Breast epithelium (tissue), 4 donors: ENCODE measurements around the gene VGLL4. TPM values are rescaled to one million over a fixed set of nuclear protein-coding genes. Genes with fewer than 3 reads are reported as not detected.
"Not testable (repeated sequence)": the region's sequence is repeated elsewhere in the genome, so short reads cannot be mapped to it uniquely, and the experiment has no call there.

Experiments
- DNase-seq, 2 donors: peaks; one replicate each; pipeline ENCODE4 v3.0.0-alpha.2; 2019; ENCODE audit warnings: low spot score in 2 of 2
- H3K27ac ChIP-seq, 2 donors: fragments of 200-600 bp; sonication (generic) in 1 of 2; one replicate each; pipeline ENCODE4 v1.5.1; 2016 to 2019; ENCODE audit warnings: mild to moderate bottlenecking in 1 of 2
- H3K27me3 ChIP-seq, 2 donors: fragments of 200-600 bp; sonication (generic) in 1 of 2; one replicate each; pipeline versions ENCODE4 v1.5.1 to v1.6.0; 2017 to 2019; ENCODE audit warnings: control low read depth in 1 of 2, mild to moderate bottlenecking in 1 of 2
- H3K36me3 ChIP-seq: fragments of 200-600 bp; one replicate; pipeline ENCODE4 v1.5.1; 2019
- H3K4me1 ChIP-seq, 2 donors: fragments of 200-600 bp; sonication (generic); one replicate each; pipeline ENCODE4 v1.5.1; 2016 to 2019; ENCODE audit warnings: control low read depth in 1 of 2
- H3K4me3 ChIP-seq, 3 donors: fragments of 200-600 bp; sonication (generic); 1 replicate in 2 of 3; 2 replicates in 1 of 3; pipeline ENCODE4 v1.5.1; 2016 to 2019; ENCODE audit warnings: mild to moderate bottlenecking in 3 of 3, moderate library complexity in 2 of 3
- H3K9me3 ChIP-seq, 2 donors: fragments of 200-600 bp; sonication (generic) in 1 of 2; one replicate each; pipeline ENCODE4 v1.5.1; 2016 to 2019; ENCODE audit warnings: control low read depth in 1 of 2
- POLR2A ChIP-seq: fragments of 450-650 bp; IDR thresholded peaks from one replicate; pipeline ENCODE4 v1.6.1; 2016; ENCODE audit warnings: antibody characterized with exemption, mild to moderate bottlenecking, moderate library complexity
- POLR2AphosphoS5 ChIP-seq, 3 donors: sonication (generic); formaldehyde crosslinking; IDR thresholded peaks; one replicate each; pipeline ENCODE4 v1.6.1; 2017; ENCODE audit warnings: antibody characterized with exemption in 3 of 3
- intact Hi-C: fragments of 100-400 bp; cut with DNase I; formaldehyde crosslinking; loops from one replicate; pipeline ENCODE4 v1.15.1; 2023; ENCODE audit warnings: low total_unique reads
- total RNA-seq, 3 donors: library from RNA; depleted of rRNA; stranded (reverse); fragments of >200 nt; gene quantifications; one replicate each; pipeline ENCODE4 v1.1.0, GENCODE V29; 2016
- TF ChIP-seq, protein P1 (sequence below), 3 donors: fragments of 450-650 bp; IDR thresholded peaks; one replicate each; pipeline ENCODE4 v1.5.1; 2016 to 2017; ENCODE audit warnings: antibody characterized with exemption in 3 of 3, mild to moderate bottlenecking in 3 of 3, moderate library complexity in 3 of 3

VGLL4 gene
- total RNA-seq, 3 donors from 2014 or later: 48.0 to 90.0 (median 68.5) TPM

DNA sequence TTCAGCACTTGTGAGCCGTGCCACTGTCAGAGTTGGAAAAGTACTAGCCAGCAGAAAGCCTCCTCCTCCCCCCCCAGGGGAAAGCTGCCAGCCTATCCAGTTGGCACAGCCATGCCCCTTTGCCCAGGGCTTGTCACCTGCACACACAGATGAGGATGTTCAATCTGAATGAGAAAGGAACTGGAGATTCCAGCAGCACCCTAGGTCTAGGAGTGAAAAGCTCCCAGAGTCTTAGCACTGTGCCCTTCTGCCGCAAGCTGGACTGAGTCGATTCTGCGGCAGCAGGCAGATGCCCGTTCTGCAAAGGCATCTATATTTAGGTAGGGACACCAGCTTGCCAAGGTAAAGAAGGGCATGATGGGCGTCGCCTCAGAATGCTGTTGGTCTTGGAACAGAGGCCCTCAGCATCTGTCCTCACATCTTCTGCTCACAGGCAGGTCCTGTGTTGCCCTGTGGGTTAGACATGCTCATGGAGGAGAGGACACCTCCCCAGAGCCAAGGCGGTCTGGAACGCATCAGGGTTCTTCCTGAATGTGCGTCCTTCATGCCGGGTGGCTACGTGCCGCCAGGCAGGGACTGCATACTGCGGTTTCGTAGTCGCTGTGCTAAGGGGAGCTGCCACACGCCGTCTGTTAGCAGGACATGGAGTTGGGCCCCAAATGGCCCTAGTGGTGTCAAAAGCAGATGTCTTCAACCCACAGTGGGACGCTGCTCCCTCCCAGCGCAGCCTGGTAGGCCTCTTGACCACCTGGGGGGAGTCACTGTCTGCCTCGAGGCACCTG is 109.5 kb downstream of the VGLL4 start:
- Histone ChIP-seq H3K27me3 (no peaks in the 10 kb centered on the region), H3K36me3 (no peaks in the 10 kb centered on the region), H3K4me3 (no peak overlapping the region), H3K4me1 (peaks cover 6 to 11% of the 10 kb centered on the region in 2 donors), H3K9me3 (no peaks in the 10 kb centered on the region), H3K27ac (peak overlapping the region in 1 of 2 donors; percentile 69)
- intact Hi-C loops: no loop called here
- DNase-seq: peak in 1 of 2 donors; percentile 51
- TF ChIP-seq POLR2A (no peak), POLR2AphosphoS5 (IDR thresholded peaks at IDR 0.05) (no peak)
- TF ChIP-seq, protein P1, sequence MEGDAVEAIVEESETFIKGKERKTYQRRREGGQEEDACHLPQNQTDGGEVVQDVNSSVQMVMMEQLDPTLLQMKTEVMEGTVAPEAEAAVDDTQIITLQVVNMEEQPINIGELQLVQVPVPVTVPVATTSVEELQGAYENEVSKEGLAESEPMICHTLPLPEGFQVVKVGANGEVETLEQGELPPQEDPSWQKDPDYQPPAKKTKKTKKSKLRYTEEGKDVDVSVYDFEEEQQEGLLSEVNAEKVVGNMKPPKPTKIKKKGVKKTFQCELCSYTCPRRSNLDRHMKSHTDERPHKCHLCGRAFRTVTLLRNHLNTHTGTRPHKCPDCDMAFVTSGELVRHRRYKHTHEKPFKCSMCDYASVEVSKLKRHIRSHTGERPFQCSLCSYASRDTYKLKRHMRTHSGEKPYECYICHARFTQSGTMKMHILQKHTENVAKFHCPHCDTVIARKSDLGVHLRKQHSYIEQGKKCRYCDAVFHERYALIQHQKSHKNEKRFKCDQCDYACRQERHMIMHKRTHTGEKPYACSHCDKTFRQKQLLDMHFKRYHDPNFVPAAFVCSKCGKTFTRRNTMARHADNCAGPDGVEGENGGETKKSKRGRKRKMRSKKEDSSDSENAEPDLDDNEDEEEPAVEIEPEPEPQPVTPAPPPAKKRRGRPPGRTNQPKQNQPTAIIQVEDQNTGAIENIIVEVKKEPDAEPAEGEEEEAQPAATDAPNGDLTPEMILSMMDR (IDR thresholded peaks at IDR 0.05): no peak

DNA sequence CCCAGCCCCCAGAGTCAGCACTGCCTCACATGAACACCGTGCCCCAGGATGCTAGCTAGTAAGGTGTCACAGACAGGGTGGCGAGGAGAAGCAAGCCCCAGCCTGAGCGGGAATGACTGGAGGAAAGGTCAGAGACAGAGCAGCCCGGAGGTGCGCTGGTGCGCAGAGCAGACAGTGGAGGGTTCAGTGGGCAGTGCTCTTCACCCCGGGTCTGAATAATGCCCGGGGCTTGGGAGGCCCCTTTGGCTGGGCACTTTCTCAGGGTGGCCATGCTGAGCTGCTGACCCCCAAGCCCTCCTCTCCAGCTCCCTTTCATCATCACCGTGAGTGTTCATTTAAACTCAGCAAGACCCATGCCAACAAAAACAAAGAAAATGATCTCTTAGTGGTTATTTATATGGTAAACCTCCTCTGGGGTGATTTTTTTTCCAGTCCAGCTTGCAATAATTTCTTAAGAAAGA is 110.8 kb downstream of the VGLL4 start:
- H3K9me3 ChIP-seq: no peaks in the 10 kb centered on the region
- H3K36me3 ChIP-seq: no peaks in the 10 kb centered on the region
- H3K4me1 ChIP-seq: peaks cover 6 to 11% of the 10 kb centered on the region in 2 donors
- no peak overlapping the region for H3K4me3 ChIP-seq
- intact Hi-C loops: no loop called here
- peak overlapping the region in 1 of 2 donors; percentile 64 for H3K27ac ChIP-seq
- H3K27me3 ChIP-seq: no peaks in the 10 kb centered on the region
- DNase-seq: peak in 1 of 2 donors; percentile 39
- TF ChIP-seq POLR2AphosphoS5 (IDR thresholded peaks at IDR 0.05) (no peak), POLR2A (no peak)
- TF ChIP-seq, protein P1 (IDR thresholded peaks at IDR 0.05): no peak

DNA sequence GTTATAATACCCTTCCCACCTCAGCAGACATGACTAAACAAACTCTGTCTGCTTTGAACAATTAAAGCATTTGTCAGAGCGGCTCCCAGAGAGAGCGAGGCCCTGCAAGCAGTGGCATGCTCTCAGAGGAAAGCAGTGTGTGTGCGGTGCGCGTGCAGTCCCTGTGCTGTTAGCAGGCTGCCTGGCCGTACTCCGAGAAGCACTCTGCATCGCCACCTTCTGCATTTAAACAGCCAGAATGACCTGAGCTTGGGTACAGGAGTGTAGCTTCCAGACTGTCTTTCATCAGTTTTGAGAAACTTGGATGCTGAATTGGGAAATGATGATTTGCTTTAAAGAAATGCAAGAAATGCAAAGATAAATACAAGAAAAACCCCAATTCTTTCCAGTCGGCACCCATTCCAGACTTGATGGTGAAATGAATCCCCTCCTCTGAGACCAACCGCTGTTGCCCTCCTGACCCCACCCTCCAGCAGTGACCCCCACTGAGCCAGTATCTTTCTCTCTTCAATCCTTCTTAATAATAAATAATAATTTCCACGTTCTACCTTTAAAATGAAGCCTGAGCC is 113.5 kb downstream of the VGLL4 start:
- DNase-seq: peak in 1 of 2 donors; percentile 58
- Histone ChIP-seq H3K27ac (peak overlapping the region; percentile 21 to 49), H3K4me1 (peaks cover 0 to 11% of the 10 kb centered on the region in 2 donors), H3K4me3 (no peak overlapping the region), H3K27me3 (no peaks in the 10 kb centered on the region), H3K36me3 (no peaks in the 10 kb centered on the region), H3K9me3 (no peaks in the 10 kb centered on the region)
- intact Hi-C loops: no loop called here
- no peak for TF ChIP-seq POLR2A
- TF ChIP-seq POLR2AphosphoS5 (IDR thresholded peaks at IDR 0.05): no peak
- TF ChIP-seq, protein P1 (IDR thresholded peaks at IDR 0.05): no peak

DNA sequence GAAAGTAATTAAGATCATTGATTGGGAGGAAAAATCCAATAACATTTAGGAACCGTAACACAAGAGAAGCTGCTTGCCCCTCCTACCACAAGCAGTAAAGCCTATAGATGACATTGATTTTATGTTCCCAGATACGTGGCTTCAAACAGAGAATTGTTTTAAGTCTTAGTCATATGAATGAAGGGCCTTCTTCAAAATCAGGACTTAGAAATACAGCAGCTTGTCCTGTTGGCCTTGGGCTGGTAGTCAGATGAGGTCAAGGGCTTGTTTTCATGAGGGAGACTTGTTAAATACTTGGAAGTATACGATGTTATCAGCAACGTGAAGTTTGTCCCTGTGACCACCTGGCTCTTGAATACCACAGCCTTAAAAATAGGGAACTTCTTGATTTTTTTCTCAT is 114.4 kb downstream of the VGLL4 start:
- peak overlapping the region; percentile 21 to 49 for H3K27ac ChIP-seq
- H3K27me3 ChIP-seq: no peaks in the 10 kb centered on the region
- TF ChIP-seq, protein P1 (IDR thresholded peaks at IDR 0.05): no peak
- intact Hi-C loops: loop anchor here (5.0 kb wide), 1 partner anchor 1428 kb away; no protein-coding TSS in a partner anchor
- H3K36me3 ChIP-seq: no peaks in the 10 kb centered on the region
- no peak overlapping the region for H3K4me3 ChIP-seq
- H3K4me1 ChIP-seq: peaks cover 0 to 6% of the 10 kb centered on the region in 2 donors
- no peak for DNase-seq
- H3K9me3 ChIP-seq: no peaks in the 10 kb centered on the region

DNA sequence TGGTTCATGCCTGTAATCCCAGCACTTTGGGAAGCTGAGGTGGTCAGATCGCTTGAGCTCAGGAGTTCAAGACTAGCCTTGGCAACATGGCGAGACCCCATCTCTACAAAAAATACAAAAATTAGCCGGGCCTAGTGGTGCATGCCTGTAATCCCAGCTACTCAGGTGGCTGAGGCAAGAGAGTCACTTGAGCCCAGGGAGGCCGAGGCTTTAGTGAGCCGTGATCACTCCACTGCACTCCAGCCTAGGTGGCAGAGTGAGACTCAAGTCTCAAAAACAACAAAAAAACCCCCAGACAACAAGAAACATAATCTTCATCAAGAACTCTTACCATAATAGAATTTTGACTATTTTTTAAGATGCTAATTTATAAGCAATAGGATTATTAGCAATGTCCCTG is 117.6 kb downstream of the VGLL4 start:
- not testable (repeated sequence) for H3K9me3 ChIP-seq, H3K27ac ChIP-seq, H3K4me3 ChIP-seq, DNase-seq, H3K36me3 ChIP-seq, H3K4me1 ChIP-seq, H3K27me3 ChIP-seq
- intact Hi-C loops: loop anchor here (5.0 kb wide), 1 partner anchor 1431 kb away; no protein-coding TSS in a partner anchor
